ENCODE data around the gene E2F4. TPM values are rescaled to one million over a fixed set of nuclear protein-coding genes. Genes with fewer than 3 reads are reported as not detected.

E2F4 gene
- total and polyA plus RNA-seq, 8 donors, result 32.8 to 304 (median 42.1) TPM

GRCh38 chr16:67200491-67200890, 8.5 kb downstream of the E2F4 start:
- intact Hi-C loops (cut with DNase I; ENCODE audit: low total_unique reads), result no loop called here
- Histone ChIP-seq H3K4me1 (peaks cover 15 to 42% (median 31%) of the 10 kb centered on the region in 4 donors), H3K27ac (peak overlapping the region in 1 of 5 donors; percentile 83), H3K9me3 (no peaks in the 10 kb centered on the region), H3K27me3 (no peaks in the 10 kb centered on the region), H3K4me3 (peak overlapping the region in 1 of 4 donors; percentile 61), H3K36me3 (peaks cover 56 to 97% (median 76%) of the 10 kb centered on the region in 4 donors)
- 88 to 100% (median 91%) methylated on average over 2 to 8 of the region's 8 CpGs for WGBS, 5 donors
- no peak for DNase-seq
- no peak for TF ChIP-seq POLR2AphosphoS5 (IDR thresholded peaks at IDR 0.05)
- no peak for TF ChIP-seq POLR2A (IDR thresholded peaks at IDR 0.05)
- TF ChIP-seq, protein P1, sequence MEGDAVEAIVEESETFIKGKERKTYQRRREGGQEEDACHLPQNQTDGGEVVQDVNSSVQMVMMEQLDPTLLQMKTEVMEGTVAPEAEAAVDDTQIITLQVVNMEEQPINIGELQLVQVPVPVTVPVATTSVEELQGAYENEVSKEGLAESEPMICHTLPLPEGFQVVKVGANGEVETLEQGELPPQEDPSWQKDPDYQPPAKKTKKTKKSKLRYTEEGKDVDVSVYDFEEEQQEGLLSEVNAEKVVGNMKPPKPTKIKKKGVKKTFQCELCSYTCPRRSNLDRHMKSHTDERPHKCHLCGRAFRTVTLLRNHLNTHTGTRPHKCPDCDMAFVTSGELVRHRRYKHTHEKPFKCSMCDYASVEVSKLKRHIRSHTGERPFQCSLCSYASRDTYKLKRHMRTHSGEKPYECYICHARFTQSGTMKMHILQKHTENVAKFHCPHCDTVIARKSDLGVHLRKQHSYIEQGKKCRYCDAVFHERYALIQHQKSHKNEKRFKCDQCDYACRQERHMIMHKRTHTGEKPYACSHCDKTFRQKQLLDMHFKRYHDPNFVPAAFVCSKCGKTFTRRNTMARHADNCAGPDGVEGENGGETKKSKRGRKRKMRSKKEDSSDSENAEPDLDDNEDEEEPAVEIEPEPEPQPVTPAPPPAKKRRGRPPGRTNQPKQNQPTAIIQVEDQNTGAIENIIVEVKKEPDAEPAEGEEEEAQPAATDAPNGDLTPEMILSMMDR (IDR thresholded peaks at IDR 0.05), result no peak
- TF ChIP-seq EP300 (IDR thresholded peaks at IDR 0.05), result no peak

DNA sequence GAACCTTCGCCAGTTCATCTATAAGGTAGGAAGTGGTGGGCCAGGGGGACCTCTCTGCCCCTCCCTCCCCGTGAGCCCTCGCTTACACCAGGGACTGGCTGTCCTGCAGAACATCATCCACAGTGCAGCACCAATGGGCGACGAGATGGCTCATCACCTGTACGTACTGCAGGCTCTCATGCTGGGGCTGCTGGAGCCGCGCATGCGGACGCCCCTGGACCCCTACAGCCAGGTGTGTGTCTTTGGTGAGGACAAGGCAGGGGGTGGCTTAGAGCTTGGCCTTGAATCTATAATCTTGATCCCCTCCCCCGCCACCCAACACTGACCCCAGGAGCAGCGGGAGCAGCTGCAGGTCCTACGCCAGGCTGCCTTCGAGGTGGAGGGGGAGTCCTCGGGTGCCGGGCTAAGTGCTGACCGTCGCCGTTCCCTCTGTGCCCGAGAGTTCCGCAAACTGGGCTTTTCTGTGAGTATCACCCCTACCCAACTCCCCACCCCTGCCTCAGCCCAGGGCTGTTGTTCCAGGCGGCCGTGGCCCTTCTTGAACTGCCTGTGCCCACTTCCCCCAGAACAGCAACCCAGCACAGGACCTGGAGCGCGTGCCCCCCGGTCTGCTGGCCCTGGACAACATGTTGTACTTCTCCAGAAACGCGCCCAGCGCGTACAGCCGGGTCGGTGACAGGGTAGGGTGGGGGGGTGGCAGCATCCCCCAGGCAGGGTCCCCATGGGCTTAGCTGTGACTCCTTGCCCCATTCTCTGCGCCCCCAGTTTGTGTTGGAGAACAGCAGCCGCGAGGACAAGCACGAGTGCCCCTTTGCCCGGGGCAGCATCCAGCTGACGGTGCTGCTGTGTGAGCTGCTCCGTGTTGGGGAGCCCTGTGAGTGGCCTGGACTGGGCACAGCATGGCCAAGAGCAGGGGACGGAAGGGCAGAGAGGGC, 9.7 kb downstream of the E2F4 start:
- 91 to 95% (median 93%) methylated on average over 13 to 40 of the region's 40 CpGs for WGBS, 5 donors
- no peak overlapping the region for H3K4me3 ChIP-seq
- H3K27ac ChIP-seq, result no peak overlapping the region
- no peaks in the 10 kb centered on the region for H3K9me3 ChIP-seq
- no peaks in the 10 kb centered on the region for H3K27me3 ChIP-seq
- peaks cover 15 to 36% (median 31%) of the 10 kb centered on the region in 4 donors for H3K4me1 ChIP-seq
- DNase-seq, result no peak
- H3K36me3 ChIP-seq, result peaks cover 45 to 91% (median 65%) of the 10 kb centered on the region in 4 donors
- intact Hi-C loops (cut with DNase I; ENCODE audit: low total_unique reads), result no loop called here
- TF ChIP-seq POLR2A (IDR thresholded peaks at IDR 0.05) (no peak), EP300 (IDR thresholded peaks at IDR 0.05) (no peak), POLR2AphosphoS5 (IDR thresholded peaks at IDR 0.05) (no peak)
- TF ChIP-seq, protein P1 (IDR thresholded peaks at IDR 0.05), result no peak

GRCh38 chr16:67202426-67202825, 10.5 kb downstream of the E2F4 start:
- intact Hi-C loops (cut with DNase I; ENCODE audit: low total_unique reads), result no loop called here
- no peak overlapping the region for H3K27ac ChIP-seq
- H3K27me3 ChIP-seq, result no peaks in the 10 kb centered on the region
- DNase-seq, result no peak
- H3K4me3 ChIP-seq, result no peak overlapping the region
- no peaks in the 10 kb centered on the region for H3K9me3 ChIP-seq
- H3K36me3 ChIP-seq, result peaks cover 37 to 83% (median 57%) of the 10 kb centered on the region in 4 donors
- TF ChIP-seq POLR2A (IDR thresholded peaks at IDR 0.05), result no peak
- no peak for TF ChIP-seq EP300 (IDR thresholded peaks at IDR 0.05)
- TF ChIP-seq, protein P1 (IDR thresholded peaks at IDR 0.05), result no peak
- no peak for TF ChIP-seq POLR2AphosphoS5 (IDR thresholded peaks at IDR 0.05)
- H3K4me1 ChIP-seq, result peaks cover 15 to 33% (median 32%) of the 10 kb centered on the region in 4 donors
- 95 to 96% (median 95%) methylated on average over 8 to 12 of the region's 12 CpGs for WGBS, 5 donors

DNA sequence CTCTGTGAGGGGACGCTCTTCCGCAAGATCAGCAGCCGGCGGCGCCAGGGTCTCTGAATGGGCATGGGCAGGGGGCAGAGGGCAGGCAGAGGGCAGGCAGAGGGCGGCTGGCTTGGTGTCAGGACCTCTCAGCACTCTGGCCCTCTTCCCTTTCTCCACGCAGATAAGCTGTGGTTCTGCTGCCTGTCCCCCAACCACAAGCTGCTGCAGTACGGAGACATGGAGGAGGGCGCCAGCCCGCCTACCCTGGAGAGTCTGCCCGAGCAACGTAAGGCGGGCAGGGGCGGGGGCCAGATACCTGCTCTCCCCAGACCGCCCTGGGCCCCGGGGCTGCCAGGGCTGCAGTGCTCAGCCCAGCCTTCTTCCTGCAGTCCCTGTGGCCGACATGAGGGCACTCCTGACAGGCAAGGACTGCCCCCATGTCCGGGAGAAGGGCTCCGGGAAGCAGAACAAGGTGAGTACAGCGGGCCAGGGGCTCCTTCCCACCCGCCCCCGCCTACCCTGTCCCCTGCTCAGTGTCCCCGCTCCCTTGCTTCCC, 11.1 kb downstream of the E2F4 start:
- intact Hi-C loops (cut with DNase I; ENCODE audit: low total_unique reads), result no loop called here
- WGBS, 5 donors, result 91 to 93% (median 92%) methylated on average over 3 to 23 of the region's 23 CpGs

More for the DNA sequence above, 11.1 kb downstream of the E2F4 start:
- no peak overlapping the region for H3K4me3 ChIP-seq
- no peaks in the 10 kb centered on the region for H3K27me3 ChIP-seq
- peaks cover 12 to 30% (median 26%) of the 10 kb centered on the region in 4 donors for H3K4me1 ChIP-seq
- no peak for TF ChIP-seq POLR2AphosphoS5 (IDR thresholded peaks at IDR 0.05)
- TF ChIP-seq POLR2A (IDR thresholded peaks at IDR 0.05), result no peak
- no peak for TF ChIP-seq EP300 (IDR thresholded peaks at IDR 0.05)
- TF ChIP-seq, protein P1 (IDR thresholded peaks at IDR 0.05), result no peak
- H3K27ac ChIP-seq, result no peak overlapping the region
- peaks cover 31 to 77% (median 51%) of the 10 kb centered on the region in 4 donors for H3K36me3 ChIP-seq
- no peaks in the 10 kb centered on the region for H3K9me3 ChIP-seq
- DNase-seq, result no peak

Measured in stomach (tissue), 9 donors.